Psoas muscle (tissue), 8 donors: Measurements from ENCODE around the gene ELAVL2. TPM values are rescaled to one million over a fixed set of nuclear protein-coding genes. Genes with fewer than 3 reads are reported as not detected.

ENCODE experiments used
- ATAC-seq, 4 donors: fragments of 200-7000 bp; cut with Tn5 transposase; one replicate each; pipeline ENCODE4 v1.9.1; 2020; ENCODE audit warnings: moderate library complexity in 3 of 4, mild to moderate bottlenecking in 2 of 4
- DNase-seq, 2 donors: peaks; one replicate each; pipeline ENCODE4 v3.0.0-alpha.2; 2020
- H3K27ac ChIP-seq: fragments of 200-600 bp; one replicate; pipeline ENCODE4 v1.8.0; 2022
- H3K27me3 ChIP-seq, 3 donors: fragments of 200-600 bp in 1 of 3; one replicate each; pipeline versions ENCODE4 v1.6.1 to v1.8.0; 2013 to 2022; ENCODE audit warnings: low read length in 2 of 3, mild to moderate bottlenecking in 2 of 3, moderate library complexity in 1 of 3; ENCODE audit not compliant: insufficient read depth in 3 of 3
- H3K36me3 ChIP-seq, 2 donors: fragments of 200-600 bp in 1 of 2; one replicate each; pipeline versions ENCODE4 v1.6.1 to v1.8.0; 2013 to 2022; ENCODE audit warnings: low read depth in 1 of 2, mild to moderate bottlenecking in 1 of 2, moderate library complexity in 1 of 2; ENCODE audit not compliant: insufficient read depth in 1 of 2
- H3K4me1 ChIP-seq: fragments of 200-600 bp; one replicate; pipeline ENCODE4 v1.8.0; 2022
- H3K4me3 ChIP-seq: fragments of 200-600 bp; one replicate; pipeline ENCODE4 v1.8.0; 2022; ENCODE audit warnings: mild to moderate bottlenecking
- H3K9me3 ChIP-seq: fragments of 200-600 bp; one replicate; pipeline ENCODE4 v1.8.0; 2022
- WGBS, 3 donors: extraction: QIAGEN DNeasy Blood & Tissue Kit; methylation state at CpG; one replicate each; pipeline versions ENCODE4 v1.1.6 to v1.1.7; 2013; 5-methylcytosine and 5-hydroxymethylcytosine counted together
- intact Hi-C, 2 donors: fragments of 100-400 bp; cut with DNase I; formaldehyde crosslinking; loops; one replicate each; pipeline versions ENCODE4 v1.11.0 to v1.14.2; 2022
- long read RNA-seq, 2 donors: library from polyadenylated mRNA; unstranded; transcript quantifications; one replicate each; pipeline ENCODE4 v2.0.0, GENCODE V29; 2021
- polyA plus RNA-seq, 3 donors: library from polyadenylated mRNA; stranded (reverse); fragments of 200-250 nt; gene quantifications; one replicate each; pipeline ENCODE4 v1.2.3, GENCODE V29; 2013
- total RNA-seq, 4 donors: library from RNA; stranded (reverse); fragmentation: NEBNext Ultra II Directional in 2 of 4; extraction: Animal tissue kit (Norgen Biotek cat#: 25700) in 2 of 4; gene quantifications; one replicate each; pipeline versions ENCODE4 v1.2.1 to v1.2.4, GENCODE V29; 2021 to 2023
- TF ChIP-seq, protein P1 (sequence below): fragments of 200-600 bp; IDR thresholded peaks from one replicate; pipeline ENCODE4 v1.8.0; 2022; ENCODE audit warnings: antibody characterized with exemption
- donor health status: healthy with polysubstance abuse.
- donor health status: DM: no; HTN: no; CAD: no; lungs with moderate emphysema.
- donor health status: Bipolar disorder and iron deficiency.
- donor health status: healthy.
- donor health status: DM: yes; HTN: yes; CAD: no.
- donor health status: DM: no; HTN: no; CAD: no.
- donor health status: DM: no; HTN: no; CAD: no.
- donor health status: DM: yes; HTN: yes; CAD: no.

ELAVL2 gene
- total RNA-seq, result under 1 TPM in 1 of 4 donors, not detected in 3; 0.32 TPM
- polyA plus RNA-seq, result under 1 TPM in 2 of 3 donors, not detected in 1; 0.03 to 0.04 TPM
- long read RNA-seq, donor 1, result 0 reads
- long read RNA-seq, donor 2, result 0 reads

DNA sequence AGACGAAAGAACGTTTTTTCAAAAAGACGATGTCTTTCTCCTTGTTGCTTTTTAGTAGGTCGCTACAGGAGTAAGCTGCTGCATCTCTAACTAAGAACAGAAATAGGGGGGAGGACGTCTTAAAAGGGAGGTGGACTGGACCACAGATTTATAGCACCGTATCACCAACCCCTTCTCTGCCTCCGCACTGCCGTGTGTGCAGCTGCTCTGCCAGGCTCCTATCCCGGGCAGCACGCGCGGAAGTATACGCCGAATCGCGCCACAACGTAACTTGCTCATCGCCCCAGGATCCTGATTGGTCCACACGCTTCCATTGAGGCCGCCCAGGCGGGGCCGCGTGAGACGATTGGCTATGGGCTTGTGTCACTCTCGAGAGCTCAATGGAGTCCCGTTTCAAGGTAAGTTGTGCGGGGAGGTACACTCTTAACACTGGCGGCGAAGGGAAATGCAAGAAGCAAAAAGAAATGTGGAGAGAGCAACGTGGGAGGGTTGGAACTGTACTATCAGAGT lies at the start of gene ELAVL2:
Gene ELAVL2 (minus strand): TSS at position 121 of the 510 bp plus-strand sequence. CDS start 64,006 bp downstream, outside the sequence.
- H3K4me3 ChIP-seq, result peak within 1 kb of the TSS; percentile 65
- ATAC-seq (peak; percentile 93 to 98 (median 96)), DNase-seq (peak; percentile 84 to 91)
- H3K36me3 ChIP-seq, result no peaks in the 10 kb centered on the region
- WGBS, 3 donors, result 1 to 2% (median 1%) methylated on average over 30 of the region's 30 CpGs
- no peak within 1 kb of the TSS for H3K27ac ChIP-seq
- intact Hi-C loops, result loop anchor here in 1 of 2 donors (10.0 kb wide), 1 partner anchor 241 kb away; no protein-coding TSS in a partner anchor
- TF ChIP-seq, protein P1, sequence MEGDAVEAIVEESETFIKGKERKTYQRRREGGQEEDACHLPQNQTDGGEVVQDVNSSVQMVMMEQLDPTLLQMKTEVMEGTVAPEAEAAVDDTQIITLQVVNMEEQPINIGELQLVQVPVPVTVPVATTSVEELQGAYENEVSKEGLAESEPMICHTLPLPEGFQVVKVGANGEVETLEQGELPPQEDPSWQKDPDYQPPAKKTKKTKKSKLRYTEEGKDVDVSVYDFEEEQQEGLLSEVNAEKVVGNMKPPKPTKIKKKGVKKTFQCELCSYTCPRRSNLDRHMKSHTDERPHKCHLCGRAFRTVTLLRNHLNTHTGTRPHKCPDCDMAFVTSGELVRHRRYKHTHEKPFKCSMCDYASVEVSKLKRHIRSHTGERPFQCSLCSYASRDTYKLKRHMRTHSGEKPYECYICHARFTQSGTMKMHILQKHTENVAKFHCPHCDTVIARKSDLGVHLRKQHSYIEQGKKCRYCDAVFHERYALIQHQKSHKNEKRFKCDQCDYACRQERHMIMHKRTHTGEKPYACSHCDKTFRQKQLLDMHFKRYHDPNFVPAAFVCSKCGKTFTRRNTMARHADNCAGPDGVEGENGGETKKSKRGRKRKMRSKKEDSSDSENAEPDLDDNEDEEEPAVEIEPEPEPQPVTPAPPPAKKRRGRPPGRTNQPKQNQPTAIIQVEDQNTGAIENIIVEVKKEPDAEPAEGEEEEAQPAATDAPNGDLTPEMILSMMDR, result no peak
- H3K4me1 ChIP-seq, result no peaks in the 10 kb centered on the region
- H3K9me3 ChIP-seq, result no peaks in the 10 kb centered on the region
- peaks cover 3 to 94% (median 34%) of the 10 kb centered on the region in 3 donors for H3K27me3 ChIP-seq

GRCh38 chr9:23858234-23858633 lies 32.2 kb upstream of the ELAVL2 start:
- intact Hi-C loops, result no loop called here
- no peaks in the 10 kb centered on the region for H3K4me1 ChIP-seq
- no peaks in the 10 kb centered on the region for H3K9me3 ChIP-seq
- no peak for ATAC-seq
- H3K4me3 ChIP-seq, result no peak overlapping the region
- 64 to 79% (median 65%) methylated on average over 3 of the region's 3 CpGs for WGBS, 3 donors
- no peak for DNase-seq
- no peaks in the 10 kb centered on the region for H3K36me3 ChIP-seq
- H3K27ac ChIP-seq, result no peak overlapping the region
- H3K27me3 ChIP-seq, result peaks cover 0 to 5% (median 0%) of the 10 kb centered on the region in 3 donors
- TF ChIP-seq, protein P1, result no peak

GRCh38 chr9:23855873-23856604 lies 30.0 kb upstream of the ELAVL2 start:
- Histone ChIP-seq H3K27ac (no peak overlapping the region), H3K27me3 (peaks cover 0 to 15% (median under 1%) of the 10 kb centered on the region in 3 donors), H3K4me1 (peaks cover 5% of the 10 kb centered on the region), H3K9me3 (no peaks in the 10 kb centered on the region), H3K36me3 (no peaks in the 10 kb centered on the region), H3K4me3 (no peak overlapping the region)
- TF ChIP-seq, protein P1, result no peak
- ATAC-seq (no peak), DNase-seq (no peak)
- intact Hi-C loops, result no loop called here
- 66 to 69% (median 67%) methylated on average over 5 of the region's 5 CpGs for WGBS, 3 donors

DNA sequence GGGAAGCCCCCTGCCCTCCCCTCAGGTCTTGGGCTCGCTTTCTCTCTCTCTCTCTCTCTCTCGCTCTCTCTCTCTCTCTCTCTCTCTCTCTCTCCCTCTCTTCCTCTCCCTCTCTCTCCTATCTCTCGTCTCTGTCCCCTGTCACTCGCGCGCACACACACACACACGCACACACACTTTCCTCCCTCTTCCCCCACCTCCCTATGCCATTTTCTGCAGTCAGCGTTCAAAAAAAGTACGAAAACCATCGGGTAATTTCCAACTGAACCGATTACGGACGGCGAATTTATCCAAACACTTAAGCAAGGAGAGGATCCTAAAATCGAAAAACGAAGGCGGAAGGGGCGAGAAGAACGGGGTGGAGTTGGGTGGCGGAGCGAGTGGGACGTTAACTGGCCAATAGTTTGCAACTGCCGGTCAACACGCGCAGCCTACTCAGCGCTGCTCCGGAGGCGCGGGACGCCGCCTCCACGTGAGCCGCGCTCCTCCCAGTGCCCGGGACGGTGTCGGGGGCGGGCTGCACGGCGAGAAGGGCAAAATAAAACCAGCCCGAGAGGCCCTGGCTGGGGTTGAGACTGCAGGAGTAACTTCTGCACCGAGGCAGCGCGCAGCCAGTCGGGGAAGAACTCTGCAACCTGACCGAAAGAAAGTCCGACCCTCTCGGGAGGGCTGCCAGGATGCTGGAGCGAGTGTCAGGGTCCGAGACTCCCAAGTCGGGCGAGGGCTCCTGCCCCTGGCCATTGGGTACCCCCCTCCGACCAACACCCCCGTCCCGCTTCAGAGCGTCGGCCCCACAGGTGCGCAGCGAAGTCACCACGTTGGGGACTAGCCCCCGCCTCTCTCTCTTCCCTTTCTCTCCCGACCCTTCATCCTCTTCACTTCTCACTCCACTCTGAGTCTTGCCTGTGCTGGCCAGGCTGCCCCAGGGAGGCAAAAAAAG lies 24.9 kb upstream of the ELAVL2 start:
- 1 to 2% (median 2%) methylated on average over 48 to 61 of the region's 62 CpGs for WGBS, 3 donors
- intact Hi-C loops, result no loop called here
- Histone ChIP-seq H3K36me3 (no peaks in the 10 kb centered on the region), H3K4me3 (peak overlapping the region; percentile 62), H3K4me1 (peaks cover 5% of the 10 kb centered on the region), H3K9me3 (no peaks in the 10 kb centered on the region), H3K27me3 (peaks cover 2 to 34% (median 3%) of the 10 kb centered on the region in 3 donors), H3K27ac (no peak overlapping the region)
- DNase-seq (peak in 1 of 2 donors; percentile 42), ATAC-seq (peak in 3 of 4 donors; percentile 46 to 70 (median 47))
- TF ChIP-seq, protein P1, result no peak
